Stimulated activated CD4-positive, alpha-beta T cell treated with anti-CD3 and anti-CD28 coated beads, Interleukin-15, amount 100 ng/mL, for 48 hours (primary cell): Measurements from ENCODE around the gene SLC35A5.

Experiments used
- DNase-seq, 2 donors: peaks; one replicate each; pipeline ENCODE4 v3.0.0-alpha.2; 2020; ENCODE audit warnings: low read depth in 2 of 2

SLC35A5 gene

DNA sequence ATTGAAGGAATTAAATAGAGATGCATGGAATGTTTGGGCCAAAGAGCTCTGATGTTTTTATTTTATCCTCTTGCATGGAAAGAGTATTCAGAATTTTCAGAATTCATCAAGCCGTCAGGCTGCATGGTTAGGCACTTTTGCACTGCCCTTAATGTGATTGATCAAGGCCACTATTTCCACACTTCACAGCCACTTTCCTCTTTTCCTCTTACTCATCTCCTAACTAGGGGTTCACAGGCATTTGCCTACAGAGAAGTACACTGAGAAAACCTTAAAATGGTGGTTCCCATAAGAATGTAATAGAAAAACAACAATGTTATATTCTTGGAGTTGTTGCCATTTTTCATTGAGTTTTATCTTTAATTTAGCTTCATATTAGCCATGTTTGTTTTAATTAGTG lies 10.9 kb downstream of the SLC35A5 start:
- DNase-seq, result no peak

DNA sequence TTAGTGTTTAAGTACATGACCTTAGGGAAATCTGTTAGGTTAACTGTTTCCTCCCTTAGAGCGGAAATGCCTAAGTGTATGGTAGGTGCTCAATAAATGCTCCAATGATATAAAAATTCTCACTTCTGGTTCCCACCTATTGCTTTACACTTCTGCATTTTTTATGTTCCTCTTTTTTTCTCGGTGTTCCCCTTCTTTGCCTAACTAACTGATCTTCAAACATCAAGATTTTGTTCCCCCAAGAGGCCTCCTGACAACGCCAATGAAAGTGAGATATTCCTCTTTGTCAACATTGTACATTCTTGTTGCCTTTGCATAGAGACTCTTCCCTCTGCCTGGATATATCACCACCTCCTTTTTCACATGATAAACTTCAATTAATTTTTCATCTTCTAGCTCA lies 17.4 kb downstream of the SLC35A5 start:
- DNase-seq, result no peak

DNA sequence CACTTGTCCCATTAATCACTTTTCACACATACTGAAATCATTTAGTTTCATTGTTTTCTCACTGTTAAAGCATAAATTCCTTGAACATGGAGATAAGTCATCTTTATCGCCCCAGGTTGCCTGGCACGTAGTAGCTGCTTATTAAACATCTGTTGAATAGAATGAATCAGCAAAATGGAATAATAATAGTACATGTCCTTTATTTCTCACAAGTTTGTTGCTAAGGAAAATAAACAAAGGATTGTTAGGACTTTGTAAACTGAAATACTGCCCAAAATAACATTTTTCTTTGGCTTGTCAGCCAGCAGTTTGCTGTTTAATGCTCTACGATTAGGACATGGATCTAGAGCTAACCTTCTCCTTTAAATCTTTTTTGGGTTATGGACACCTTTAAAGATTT lies 17.9 kb downstream of the SLC35A5 start:
- no peak for DNase-seq

DNA sequence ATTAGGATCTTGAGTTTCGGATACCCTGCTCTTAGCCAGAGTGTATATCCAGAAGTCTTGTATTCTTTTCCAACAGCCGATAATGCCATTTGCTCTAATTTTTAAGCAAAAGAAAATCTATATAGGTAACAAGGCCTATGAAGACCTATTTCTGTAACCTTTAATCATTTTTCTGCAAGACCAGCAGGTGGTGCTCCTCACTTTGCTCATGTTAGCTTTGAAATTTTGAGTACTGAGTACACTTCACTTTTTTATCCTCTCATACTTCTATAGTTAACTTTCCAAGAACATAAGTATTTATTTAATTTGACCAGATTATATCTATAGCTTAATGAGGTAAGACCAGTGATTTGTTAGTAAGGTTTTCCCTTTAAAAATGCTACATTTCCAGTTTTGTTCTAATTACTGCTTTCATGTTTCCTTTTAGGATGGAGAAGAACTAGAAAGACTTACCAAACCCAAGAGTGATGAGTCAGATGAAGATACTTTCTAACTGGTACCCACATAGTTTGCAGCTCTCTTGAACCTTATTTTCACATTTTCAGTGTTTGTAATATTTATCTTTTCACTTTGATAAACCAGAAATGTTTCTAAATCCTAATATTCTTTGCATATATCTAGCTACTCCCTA lies 20.5 kb downstream of the SLC35A5 start:
- DNase-seq, result peak in 1 of 2 donors; percentile 22

DNA sequence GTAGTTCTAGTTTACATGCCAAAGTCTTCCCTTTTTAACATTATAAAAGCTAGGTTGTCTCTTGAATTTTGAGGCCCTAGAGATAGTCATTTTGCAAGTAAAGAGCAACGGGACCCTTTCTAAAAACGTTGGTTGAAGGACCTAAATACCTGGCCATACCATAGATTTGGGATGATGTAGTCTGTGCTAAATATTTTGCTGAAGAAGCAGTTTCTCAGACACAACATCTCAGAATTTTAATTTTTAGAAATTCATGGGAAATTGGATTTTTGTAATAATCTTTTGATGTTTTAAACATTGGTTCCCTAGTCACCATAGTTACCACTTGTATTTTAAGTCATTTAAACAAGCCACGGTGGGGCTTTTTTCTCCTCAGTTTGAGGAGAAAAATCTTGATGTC lies 21.3 kb downstream of the SLC35A5 start:
- DNase-seq, result no peak

DNA sequence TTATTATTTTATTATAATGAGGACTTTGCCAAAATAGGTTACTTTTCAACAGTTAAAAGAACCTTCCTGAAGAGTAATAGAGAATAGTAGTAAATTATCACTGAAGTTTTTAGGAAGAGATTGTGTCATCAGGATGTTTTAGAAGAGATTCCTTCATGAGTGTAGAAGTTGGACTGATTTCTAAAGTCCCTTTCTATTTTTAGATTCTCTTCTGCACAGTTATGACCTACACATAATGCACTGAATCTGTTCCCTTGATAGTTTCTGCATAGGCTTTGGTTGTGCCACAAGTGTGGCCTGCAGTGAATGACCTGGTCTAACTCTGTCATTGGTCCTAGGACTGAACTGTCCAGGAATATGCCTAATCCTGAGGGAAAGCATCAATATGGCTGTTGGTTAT lies 23.9 kb downstream of the SLC35A5 start:
- no peak for DNase-seq

DNA sequence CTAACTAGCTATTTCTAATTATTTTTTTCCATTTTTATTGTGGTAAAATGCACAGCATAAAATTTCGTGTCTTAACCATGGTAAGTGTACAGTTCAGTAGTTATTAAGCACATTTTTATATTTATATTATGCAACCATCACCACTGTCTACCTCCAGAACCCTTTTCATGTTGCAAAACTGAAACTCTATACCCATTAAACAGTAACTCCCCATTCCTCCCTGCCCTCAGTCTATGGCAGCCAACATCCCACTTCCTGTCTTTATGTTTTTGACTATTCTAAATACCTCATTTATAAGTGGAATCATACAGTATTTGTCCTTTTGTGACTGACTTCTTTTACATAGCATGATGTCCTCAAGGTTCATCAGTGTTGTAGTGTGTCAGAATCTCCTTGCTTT lies 25.5 kb downstream of the SLC35A5 start:
- no peak for DNase-seq

DNA sequence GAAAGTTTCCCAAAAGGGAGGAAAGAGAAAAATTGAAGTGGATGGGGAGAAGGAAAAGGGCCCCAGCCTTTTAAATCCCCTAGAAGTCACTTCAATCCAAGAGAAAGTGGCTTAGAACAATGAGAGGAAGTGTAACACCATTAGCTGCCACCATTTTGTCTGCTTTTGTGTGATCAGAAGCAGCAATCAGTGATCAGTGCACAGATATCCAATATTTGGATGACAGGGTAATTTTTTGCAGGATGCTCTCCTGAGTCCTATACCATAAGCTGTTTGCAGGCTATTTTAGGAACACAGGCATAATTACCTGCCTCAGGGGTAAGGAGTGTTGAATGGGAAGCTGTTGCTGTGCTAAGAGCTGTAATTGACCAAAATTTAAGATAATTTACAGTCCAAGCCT lies 31.4 kb downstream of the SLC35A5 start:
- no peak for DNase-seq

DNA sequence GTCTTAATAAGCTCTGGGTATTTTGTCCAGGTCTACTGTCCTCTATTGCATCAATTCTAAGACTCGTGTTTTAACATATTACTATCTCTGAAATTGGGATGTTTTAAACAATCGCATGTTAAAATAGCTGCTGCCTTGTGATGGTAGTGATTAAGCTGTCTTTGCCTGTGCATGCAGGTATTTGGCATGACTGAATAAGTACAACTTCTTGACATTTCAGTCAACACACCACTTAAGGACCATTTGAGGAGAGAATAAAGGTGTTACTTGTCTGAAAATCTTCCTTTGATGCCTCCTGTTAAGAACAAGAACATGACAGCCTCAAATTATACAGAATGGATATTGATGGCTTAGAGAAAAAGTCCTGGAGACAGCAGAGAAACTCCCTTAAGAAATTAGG lies 33.0 kb downstream of the SLC35A5 start:
- no peak for DNase-seq

DNA sequence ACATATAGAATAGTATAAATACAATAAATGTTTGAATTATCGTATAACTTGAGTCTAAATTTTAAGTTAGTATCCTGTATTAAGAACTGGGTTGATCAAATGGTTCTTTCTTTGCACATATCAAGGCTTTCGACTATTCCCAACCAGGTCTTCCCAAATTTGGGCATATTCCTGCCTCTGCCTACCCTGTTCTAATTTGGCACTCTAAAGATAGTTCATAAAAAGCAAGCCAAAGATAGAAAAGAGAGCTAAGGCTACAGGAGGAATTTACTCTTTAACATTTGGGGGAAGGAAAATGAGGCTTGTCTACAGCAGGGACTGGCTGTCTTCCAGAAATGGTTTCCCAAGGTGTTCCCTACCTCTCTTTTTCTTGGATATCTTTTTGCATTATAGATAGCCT lies 36.1 kb downstream of the SLC35A5 start:
- no peak for DNase-seq

DNA sequence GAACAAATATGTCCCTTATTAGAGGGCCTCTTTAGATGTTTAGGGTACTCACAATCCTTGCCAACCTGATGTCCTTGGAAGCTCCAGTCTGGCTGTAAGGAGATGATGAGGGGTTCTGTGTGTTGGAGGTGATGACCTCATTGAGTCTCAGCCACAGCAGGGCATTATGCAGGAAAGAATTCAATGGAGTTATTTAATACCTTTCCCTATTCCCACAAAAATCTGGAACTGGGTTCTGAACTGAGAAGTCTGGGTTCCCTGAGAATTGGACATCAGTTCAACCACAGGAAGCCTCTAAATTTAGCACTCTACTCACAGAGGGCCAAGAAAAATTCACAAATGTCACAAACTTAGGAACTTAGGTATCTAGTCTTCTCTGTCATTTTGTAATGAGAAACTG lies 36.9 kb downstream of the SLC35A5 start:
- no peak for DNase-seq

DNA sequence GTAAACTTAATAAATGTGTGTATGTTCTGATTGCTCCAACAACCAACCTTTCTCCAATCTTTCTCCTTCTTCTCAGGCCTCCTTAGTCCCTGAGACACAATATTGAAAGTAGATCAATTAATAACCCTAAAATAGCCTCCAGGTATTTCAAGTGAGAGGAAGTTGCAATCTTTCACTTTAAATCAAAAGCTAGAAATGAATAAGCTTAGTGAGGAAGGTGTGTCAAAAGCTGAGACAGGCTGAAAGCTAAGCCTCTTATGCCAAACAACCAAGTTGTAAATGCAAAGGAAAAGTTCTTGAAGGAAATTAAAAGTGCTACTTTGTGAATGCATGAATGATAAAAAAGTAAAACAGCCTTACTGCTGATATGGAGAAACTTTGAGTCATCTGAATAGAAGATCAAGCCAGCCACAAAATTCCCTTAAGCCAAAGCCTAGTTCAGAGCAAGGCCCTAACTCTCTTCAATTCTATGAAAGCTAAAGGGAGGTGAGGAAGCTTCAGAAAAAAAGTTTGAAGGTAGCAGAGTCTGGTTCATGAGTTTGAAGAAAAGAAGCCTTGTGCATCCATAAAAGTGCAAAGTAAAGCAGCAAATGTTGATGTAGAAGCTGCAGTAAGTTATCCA lies 40.5 kb downstream of the SLC35A5 start:
- DNase-seq, result no peak

DNA sequence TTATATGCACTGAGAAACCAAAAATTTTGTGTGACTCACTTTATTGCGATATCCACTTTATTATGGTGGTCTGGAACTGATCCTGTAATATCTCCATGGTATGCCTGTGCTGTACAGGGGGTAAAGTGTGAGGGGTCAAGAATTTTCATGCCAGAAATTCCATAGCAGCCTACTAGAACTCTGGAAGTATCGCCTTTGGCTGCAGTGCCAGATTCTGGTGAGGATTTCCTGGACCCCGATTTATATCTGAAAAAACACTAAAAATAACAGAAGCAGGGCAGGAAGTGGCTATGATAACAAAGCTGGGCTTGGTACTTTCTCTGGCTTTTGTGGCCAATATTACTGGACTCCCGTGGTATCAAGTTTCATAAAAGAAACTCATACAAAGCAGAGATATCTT lies 42.7 kb downstream of the SLC35A5 start:
- DNase-seq, result no peak

DNA sequence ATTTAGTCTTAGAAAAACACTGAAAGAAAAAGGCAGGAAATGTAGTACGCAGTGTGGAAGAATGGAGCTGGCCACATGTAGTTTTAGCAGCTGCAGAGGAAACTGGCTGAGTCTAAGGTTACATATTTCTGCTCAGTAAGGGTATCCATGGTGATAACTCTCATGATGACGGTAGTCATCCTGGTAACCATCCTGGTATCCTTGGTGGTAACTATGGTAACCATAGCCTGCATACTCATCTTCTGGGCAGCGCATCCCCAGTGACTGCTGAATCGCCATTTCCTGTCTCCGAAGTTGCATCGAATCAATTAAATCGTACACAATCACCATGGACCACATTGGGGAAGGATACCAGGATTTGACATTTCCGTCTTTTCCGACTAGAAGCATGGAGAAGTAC lies 43.4 kb downstream of the SLC35A5 start:
- no peak for DNase-seq

DNA sequence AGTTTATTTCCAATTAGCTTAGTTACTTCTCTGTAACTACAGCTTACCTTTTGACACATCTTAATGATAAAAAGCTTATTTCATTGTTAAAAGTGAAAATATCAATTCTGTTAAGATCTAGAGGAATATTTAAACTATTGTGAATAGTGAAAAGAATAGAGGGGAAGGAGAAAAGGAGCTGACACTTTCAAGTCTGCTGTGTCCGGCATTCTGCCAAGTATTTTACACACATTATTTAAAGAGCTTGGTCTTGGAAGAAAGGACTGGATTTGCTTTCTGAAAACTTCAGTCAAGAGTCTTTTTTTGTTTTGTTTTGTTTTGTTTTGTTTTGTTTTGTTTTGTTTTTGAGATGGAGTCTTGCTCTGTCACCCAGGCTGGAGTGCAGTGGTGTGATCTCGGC lies 44.3 kb downstream of the SLC35A5 start:
- DNase-seq, result no peak

DNA sequence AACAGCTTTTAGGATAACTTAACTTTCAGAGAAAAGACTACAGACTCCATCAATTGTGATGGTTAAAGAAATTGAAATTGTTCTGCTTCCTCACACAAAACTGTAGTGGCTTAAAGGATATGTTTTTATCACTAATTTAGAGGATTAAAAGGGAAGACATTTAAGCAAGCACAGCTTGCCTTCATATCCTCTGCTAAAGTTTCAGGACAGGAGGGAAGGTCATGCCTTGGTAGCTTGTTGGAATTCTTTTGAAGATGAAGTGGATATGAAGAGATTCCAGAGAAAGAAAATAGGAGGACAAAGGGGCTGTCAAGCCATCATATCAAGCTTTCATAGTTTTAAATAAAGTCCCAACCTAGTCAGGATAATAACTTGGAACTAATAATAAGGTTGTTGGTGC lies 46.0 kb downstream of the SLC35A5 start:
- DNase-seq, result no peak

DNA sequence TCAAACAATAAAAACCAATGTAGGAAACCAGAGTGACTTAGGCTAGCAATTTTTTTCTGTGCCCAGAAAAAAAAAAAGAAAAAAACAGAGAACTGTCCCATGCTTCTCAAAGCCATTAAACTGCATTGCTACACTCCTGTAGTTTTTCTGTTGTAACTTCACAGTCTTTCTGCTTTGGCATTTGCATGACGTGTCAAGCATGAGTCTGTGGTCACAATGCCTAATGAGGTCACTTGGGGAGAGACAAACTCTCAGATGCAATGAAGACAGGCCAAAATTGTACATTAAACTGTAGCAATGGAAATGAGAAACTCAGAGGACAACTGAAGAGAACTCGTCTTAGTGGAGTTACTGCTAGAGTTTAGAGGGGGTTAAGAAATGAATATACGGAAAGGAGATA lies 48.3 kb downstream of the SLC35A5 start:
- no peak for DNase-seq

DNA sequence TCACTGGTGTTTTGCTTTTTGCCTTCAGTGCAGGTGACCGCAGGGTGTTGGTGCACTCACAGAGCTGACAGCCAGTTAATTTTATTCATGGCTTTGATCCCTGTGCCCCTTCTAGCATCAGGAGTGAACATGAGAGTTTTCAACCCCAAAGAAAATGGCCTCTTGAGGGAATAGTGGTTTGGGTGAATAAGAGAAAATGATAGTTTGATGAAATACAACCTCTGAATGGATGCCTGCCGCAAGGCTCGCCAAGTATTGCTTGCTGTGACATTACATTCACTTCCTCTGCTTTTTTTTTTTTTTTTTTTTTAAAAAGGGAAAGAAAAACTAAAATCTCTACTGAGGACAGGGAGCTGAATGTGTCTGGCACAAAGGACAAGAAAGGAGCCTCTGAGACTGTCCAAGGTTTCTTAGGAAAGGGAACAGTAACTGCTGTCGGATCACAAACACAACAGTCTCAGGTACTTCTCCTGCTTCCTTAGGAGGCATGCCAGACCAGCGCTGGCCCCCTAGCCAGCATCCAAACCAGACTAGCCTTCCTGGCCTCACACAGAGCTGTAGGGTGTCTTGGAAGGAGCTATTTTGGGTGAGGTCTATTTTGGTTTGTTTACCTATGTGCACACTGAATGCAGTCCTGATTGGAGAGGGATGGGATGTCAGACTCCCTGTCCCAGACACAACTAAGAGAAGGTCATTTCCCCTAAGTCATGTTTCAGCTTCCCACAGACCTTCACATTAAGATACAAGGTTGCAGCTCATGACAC lies 50.1 kb downstream of the SLC35A5 start:
- DNase-seq, result no peak

DNA sequence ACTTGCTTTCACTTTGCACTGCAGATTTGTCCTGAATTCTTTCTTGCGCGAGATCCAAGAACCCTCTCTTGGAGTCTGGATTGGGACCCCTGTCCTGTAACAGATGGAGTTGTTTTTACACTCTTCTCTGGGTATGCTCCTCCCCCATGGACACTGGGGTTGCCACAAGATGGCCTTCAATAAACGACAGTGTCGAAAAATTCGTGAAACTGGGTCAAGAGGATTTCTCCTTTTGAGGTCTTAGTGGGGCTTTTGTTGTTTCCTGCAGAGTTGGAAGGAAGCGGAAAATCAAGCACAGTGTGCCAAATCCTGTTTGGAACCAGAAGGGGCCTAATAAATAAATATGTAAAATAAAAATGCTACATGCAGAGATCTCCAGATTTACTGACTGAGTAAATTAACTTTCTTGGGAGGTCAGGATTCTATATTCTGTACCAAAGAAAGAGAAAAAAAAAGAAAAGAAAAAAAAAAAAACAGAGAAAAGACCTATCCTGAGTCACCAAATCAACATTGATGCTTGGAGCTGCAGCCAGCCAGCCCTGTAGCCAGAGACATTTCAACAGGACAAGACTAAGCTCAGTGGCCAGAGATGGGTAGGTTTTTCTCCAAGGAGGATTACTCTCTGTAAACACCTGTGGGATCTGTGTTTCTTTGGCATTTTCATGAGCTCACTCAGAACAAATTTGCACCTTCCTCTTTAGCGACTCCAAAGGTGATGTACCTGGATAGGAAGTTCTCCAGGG lies 54.3 kb downstream of the SLC35A5 start:
- no peak for DNase-seq

DNA sequence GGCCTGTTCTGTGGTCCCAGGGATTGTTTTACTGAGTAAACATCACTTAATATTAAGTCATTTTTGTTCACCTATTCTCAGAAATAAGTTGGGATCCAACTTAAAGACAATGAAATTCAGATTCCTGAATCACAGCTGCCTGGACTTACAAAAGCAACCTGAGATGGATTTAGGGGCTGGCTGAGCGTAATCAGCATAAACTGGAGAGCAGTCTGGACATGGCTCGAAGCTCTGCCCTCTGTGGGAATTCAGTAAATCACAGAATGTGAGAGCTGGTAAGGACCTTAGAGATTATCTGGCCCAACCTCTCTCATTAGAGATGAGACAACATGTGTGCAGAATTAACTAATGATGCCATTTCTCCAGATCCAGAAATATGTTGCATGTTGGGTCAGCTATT lies 55.4 kb downstream of the SLC35A5 start:
- DNase-seq, result no peak

DNA sequence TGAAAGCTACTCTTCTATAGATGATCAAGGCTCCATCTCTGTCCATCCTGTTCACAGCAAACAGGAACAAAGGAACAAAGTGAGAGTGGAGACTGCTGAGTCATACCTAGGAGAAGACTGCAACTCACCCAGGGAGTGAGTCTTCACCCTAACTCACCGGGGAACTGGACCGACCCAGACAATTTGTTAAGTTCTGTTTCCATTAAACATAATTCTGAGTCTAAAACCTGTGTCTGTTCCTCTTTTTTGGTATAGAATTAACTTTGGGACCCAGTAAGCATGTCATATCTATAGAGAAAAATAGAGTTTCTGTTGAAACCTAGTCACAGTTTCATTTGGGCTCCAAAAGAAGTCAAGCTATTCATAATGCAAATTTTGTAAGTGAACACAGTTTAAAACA lies 57.5 kb downstream of the SLC35A5 start:
- DNase-seq, result no peak

DNA sequence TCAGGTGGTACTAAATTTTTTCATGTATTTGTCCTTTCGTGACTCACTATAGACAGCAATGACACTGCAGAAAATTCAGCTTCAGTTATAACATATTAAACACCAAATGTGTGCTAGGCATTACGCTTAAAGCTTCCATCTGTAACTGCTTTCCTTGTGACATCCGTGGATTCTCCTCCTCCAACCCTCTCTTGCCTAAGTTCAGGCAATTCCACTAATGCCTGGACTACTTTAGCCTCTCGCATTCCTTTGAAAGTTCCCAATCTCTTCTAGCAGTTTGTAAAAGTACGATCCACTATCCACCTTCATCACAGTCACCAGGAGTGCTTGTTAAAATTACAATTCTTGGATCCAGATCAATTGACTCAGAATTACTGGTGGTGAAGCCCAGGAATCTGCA lies 61.4 kb downstream of the SLC35A5 start:
- no peak for DNase-seq

DNA sequence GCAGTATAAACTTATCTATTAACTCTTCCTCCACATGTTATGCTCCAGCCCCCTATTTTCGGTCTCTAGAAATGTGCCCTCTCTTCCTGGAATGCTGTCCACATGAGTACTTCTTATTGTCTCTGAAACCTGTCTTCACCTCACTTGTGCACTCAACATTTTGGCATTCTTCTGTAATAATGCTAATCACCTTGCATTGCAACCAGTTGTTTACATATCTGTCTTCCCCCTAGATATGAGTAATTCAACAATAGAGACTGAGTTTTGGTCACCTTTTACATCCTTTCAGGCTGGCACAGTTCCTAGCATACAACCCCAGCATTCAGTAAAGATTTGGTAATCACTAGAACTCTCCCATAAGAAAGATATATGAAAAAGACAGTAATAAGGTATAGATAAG lies 61.9 kb downstream of the SLC35A5 start:
- no peak for DNase-seq
